HG03460 (cell line): ENCODE results near the gene PGA3.
"Not testable (repeated sequence)": the region's sequence is repeated elsewhere in the genome, so short reads cannot be mapped to it uniquely, and the experiment has no call there.

Experiments
- ATAC-seq: cut with Tn5 transposase; IDR thresholded peaks from one replicate; pipeline ENCODE4 v1.9.1; 2021; ENCODE audit not compliant: unreplicated experiment

The PGA3 gene

DNA sequence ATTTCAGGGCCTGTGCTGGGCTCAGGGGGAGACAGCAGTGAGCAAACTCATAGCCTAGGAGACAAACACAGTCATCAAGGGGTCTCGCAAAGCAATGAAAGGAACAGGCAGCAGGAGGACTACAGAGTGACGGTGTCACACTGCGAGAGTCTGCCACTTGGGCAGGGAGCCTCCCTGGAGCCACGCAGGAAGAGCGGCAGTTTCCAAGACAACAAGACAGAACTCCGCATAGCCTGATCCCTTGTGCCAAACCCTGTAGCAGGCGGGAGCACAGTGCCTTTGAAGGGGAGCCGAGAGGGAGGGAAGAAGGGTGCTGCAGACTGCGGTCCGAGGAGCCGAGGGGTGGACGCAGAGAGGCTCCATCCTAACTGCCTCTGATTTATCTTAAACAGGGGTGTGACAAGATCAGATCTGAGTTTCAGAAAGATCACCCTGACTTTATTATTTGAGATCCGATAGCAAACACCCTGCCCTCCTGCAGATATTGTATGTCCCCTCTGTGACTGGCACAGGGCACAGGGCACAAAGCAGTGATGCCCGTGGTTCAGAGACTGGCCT lies 1.3 kb downstream of the PGA3 start:
- ATAC-seq, result not testable (repeated sequence)

DNA sequence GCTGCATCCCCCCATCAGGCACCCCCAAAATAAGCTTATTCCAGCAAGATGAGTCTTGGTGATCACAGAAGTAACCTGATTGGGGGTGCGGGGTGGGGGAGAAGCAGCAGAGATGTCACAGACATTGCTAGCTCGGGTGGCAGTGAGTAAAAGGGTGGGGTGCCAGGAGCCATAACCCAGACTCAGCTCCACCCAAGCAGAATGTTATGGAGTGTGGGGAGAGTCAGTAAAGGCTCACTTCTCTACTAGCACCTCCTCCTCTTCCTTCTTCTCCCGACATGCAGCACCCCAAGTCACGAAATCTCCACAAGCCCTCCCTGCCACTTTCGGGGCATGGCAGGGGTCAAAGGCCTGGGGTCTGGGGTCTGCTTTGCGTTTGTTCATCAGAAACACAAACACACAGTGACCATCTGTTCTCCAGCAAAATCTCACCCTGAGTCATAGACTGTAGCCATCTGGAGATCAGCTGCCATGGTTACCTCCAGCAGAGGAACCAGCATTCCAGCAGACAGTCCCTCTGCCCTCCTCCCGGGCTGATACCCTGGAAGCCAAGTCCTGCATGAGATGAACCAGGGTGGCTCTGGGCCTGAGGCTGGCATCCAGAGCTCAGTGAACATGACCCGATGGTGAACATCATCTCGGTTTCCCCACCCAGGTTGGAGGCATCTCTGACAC lies 4.5 kb downstream of the PGA3 start:
- ATAC-seq, result not testable (repeated sequence)

DNA sequence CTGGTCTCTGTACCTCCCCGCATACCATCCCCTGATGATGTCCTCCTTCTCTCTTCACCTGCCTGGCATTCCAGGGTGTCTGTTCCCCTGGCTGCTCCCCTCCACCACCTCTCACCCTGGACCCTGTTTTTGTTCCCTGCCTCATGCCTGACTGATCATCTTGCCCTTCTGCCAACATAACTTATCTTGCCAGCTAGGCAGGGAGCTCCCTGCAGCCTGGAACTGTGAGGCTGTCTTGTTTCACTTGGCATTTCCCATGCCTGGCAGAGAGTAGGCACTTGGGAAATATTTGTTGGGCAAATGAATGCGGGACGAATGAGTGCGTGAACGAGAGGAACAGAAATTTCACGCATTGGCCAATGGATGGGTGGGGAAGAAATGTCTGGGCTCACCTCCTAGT lies 7.3 kb downstream of the PGA3 start:
- not testable (repeated sequence) for ATAC-seq

DNA sequence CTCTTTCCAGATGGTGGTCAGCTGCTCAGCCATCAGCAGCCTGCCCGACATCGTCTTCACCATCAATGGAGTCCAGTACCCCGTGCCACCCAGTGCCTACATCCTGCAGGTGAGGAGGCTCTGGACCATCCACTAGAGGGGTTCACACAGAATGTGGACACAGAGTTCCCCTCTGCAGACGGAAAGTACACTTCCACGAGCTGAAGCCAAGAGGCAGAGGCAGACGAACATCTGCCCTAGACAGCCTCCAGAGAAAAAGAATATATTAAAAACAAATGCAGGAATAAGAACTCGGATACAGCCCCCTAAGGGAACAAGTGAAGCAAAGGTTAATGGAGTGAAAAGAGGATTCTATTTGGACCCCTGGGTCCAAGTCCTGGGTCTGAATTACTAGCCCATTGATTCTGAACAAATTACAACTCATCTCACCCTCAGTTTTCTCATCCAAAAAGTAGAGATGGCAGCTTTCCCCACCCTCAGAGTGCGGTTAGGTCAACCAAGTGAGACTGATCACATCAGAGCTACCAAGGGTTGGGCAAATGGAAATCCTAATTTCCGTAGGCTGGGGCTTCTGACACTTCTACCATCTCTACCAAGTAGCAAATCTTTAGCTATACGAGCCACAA lies 8.1 kb downstream of the PGA3 start:
- not testable (repeated sequence) for ATAC-seq

DNA sequence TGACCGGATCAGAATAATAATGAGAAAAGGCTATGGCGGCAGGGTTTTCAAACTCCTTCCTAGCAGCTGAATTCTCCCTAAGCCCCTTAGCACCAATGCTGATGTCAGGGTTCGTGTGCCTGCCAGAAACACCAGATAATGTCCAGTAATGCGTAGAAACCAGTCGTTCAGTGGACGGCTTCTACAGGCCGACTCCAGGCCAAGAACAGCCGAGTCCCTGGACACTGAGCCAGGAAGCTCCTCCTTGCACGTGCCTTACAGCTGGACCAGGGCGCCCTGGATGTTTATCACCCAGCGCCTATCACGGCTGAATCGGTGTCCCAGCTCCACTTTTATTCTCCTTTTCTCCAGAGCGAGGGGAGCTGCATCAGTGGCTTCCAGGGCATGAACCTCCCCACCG lies 8.9 kb downstream of the PGA3 start:
- ATAC-seq, result not testable (repeated sequence)

DNA sequence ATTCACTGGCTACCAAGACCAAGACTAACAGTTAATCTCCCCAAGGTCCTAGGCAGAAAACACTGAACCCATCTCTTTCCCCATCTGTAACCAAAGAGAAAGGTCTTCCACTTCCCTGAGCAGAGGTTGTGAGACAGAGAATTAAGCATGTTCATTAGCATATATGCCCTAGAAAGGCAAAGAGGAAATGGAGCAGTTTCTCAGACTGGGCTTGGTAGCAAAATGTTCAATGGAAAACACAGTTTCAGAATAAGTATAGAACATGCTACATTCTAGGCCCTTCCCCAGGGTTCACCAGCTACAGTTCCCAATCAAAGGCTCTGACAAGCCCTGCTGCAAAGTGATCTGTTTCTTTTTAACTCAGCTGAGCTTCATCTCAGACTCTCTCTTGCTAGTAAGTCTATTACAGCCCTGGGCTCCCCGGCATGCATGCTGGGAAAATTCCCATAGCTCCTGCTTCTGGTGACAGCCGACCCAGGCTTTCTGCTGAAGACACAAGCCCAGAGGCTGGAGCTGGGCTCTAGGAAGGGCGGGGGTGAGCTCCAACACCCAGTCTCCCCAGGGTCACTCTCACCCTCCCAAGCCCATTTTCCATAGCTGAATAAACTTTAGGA lies 10.5 kb downstream of the PGA3 start:
- not testable (repeated sequence) for ATAC-seq

DNA sequence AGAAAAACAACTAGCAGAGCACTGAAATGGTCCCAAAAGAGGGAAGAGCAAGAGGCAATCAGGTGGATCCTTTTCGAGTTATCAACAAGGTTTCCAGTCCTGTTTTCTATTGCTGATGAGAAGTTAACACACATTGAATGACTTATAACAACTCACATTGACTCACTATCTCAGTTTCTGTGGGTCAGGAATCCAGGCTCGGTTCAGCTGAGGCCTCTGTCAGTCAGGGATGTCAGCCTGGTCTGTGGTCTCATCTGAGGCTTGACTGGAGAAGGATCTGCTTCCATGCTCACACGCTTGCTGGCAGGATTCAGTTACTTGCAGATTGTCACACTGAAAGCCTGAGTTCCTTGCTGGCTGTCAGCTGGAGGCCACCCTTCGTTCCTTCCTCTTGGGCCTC lies 15.0 kb downstream of the PGA3 start:
- not testable (repeated sequence) for ATAC-seq

DNA sequence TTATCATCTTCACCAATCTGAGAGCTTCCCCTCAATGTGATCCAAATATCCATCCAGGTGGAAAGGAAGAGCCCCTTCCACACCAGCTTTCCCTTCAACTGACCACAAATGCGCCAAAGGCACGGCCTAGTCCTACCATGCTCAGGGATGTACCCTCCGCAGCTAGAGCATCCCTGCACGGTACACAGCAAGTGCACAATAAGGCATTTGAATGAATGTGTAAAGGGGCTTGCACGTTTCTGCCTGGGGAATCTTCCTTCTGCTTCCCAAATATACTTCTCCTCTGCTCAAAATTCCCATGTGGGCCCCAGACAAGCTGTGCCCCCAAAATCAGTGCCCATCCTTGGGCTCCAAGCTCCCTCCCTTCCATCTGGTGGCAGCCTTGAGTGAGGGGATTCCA lies 15.7 kb downstream of the PGA3 start:
- not testable (repeated sequence) for ATAC-seq

DNA sequence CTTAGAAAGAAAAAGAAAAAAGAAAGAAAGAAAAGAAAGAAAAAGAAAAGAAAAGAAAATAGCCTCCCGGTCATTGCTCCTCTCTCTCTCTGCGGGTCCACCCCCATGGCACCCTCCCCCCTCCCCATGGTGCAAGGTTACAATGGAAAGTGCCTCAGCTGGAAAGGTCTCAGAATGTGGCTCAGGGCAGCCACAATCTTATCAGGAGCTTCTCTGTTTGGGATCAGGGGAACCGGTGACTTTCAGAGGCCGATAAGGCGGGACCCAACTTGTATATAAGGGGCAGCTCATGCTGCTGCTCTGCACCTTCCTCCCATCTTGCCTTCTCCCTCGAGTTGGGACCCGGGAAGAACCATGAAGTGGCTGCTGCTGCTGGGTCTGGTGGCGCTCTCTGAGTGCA lies 18.7 kb downstream of the PGA3 start, which contains the start of gene PGA4:
Gene PGA4, plus strand, starts transcription at position 301 of the 400 bp plus-strand sequence. Its CDS starts 54 bp downstream, at position 355.
- ATAC-seq, result not testable (repeated sequence)

DNA sequence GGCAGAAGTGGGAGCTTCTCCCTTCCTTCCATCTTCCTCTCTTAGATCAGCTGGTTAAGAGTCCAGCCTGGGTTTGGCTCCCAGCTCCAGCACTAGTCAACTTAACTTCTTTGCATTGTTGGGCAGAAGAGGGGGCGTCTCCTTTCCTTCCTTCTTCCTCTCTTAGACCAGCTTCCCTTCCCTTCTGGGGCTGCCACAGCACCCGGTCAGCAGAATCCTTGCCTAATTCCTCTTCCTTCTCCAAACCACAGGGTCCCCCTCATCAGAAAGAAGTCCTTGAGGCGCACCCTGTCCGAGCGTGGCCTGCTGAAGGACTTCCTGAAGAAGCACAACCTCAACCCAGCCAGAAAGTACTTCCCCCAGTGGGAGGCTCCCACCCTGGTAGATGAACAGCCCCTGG lies 19.4 kb downstream of the PGA3 start:
- not testable (repeated sequence) for ATAC-seq

DNA sequence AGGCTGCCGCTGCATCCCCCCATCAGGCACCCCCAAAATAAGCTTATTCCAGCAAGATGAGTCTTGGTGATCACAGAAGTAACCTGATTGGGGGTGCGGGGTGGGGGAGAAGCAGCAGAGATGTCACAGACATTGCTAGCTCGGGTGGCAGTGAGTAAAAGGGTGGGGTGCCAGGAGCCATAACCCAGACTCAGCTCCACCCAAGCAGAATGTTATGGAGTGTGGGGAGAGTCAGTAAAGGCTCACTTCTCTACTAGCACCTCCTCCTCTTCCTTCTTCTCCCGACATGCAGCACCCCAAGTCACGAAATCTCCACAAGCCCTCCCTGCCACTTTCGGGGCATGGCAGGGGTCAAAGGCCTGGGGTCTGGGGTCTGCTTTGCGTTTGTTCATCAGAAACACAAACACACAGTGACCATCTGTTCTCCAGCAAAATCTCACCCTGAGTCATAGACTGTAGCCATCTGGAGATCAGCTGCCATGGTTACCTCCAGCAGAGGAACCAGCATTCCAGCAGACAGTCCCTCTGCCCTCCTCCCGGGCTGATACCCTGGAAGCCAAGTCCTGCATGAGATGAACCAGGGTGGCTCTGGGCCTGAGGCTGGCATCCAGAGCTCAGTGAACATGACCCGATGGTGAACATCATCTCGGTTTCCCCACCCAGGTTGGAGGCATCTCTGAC lies 23.3 kb downstream of the PGA3 start:
- not testable (repeated sequence) for ATAC-seq

DNA sequence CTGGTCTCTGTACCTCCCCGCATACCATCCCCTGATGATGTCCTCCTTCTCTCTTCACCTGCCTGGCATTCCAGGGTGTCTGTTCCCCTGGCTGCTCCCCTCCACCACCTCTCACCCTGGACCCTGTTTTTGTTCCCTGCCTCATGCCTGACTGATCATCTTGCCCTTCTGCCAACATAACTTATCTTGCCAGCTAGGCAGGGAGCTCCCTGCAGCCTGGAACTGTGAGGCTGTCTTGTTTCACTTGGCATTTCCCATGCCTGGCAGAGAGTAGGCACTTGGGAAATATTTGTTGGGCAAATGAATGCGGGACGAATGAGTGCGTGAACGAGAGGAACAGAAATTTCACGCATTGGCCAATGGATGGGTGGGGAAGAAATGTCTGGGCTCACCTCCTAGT lies 26.1 kb downstream of the PGA3 start:
- ATAC-seq, result not testable (repeated sequence)

DNA sequence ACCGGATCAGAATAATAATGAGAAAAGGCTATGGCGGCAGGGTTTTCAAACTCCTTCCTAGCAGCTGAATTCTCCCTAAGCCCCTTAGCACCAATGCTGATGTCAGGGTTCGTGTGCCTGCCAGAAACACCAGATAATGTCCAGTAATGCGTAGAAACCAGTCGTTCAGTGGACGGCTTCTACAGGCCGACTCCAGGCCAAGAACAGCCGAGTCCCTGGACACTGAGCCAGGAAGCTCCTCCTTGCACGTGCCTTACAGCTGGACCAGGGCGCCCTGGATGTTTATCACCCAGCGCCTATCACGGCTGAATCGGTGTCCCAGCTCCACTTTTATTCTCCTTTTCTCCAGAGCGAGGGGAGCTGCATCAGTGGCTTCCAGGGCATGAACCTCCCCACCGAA lies 27.7 kb downstream of the PGA3 start:
- not testable (repeated sequence) for ATAC-seq

DNA sequence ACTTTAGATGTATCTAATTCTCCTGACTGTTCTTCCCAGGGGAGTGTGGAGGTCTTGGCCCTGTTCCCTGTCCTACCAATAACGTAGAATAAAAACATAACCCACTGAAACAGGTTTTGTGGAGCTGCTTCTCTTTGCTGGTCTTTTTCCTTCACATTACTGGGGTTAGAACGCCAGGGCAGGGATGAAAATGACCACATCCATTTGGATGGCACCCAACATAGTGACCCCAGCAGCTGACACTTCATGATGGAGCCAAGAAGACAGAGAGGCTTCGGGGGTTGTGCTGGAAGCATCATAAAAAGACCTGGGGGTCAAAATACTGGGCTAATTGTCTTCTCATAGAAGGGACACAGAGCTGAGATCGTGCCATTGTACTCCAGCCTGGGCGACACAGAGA lies 28.3 kb downstream of the PGA3 start:
- ATAC-seq, result not testable (repeated sequence)

DNA sequence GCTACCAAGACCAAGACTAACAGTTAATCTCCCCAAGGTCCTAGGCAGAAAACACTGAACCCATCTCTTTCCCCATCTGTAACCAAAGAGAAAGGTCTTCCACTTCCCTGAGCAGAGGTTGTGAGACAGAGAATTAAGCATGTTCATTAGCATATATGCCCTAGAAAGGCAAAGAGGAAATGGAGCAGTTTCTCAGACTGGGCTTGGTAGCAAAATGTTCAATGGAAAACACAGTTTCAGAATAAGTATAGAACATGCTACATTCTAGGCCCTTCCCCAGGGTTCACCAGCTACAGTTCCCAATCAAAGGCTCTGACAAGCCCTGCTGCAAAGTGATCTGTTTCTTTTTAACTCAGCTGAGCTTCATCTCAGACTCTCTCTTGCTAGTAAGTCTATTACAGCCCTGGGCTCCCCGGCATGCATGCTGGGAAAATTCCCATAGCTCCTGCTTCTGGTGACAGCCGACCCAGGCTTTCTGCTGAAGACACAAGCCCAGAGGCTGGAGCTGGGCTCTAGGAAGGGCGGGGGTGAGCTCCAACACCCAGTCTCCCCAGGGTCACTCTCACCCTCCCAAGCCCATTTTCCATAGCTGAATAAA lies 29.3 kb downstream of the PGA3 start:
- ATAC-seq, result not testable (repeated sequence)

DNA sequence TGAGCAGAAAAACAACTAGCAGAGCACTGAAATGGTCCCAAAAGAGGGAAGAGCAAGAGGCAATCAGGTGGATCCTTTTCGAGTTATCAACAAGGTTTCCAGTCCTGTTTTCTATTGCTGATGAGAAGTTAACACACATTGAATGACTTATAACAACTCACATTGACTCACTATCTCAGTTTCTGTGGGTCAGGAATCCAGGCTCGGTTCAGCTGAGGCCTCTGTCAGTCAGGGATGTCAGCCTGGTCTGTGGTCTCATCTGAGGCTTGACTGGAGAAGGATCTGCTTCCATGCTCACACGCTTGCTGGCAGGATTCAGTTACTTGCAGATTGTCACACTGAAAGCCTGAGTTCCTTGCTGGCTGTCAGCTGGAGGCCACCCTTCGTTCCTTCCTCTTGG lies 33.8 kb downstream of the PGA3 start:
- not testable (repeated sequence) for ATAC-seq

DNA sequence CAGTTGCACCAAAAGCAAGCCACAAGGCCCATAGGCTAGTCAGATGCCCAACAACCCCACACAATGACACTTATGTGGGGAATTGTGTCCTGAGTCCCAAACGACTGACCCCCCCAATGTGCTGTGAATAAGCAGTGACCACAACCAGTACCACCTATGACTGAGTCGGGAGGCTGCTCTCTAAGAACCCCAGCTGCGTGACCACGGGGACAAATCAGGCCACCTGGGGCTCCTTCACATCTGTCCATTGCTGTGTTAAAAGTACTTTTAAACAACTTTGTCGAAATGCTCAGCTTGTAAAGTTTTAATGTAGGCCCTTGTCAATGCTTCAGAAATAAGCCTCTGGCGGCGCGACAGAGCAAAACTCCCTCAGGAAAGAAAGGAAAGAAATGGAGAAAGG lies 37.0 kb downstream of the PGA3 start:
- not testable (repeated sequence) for ATAC-seq

DNA sequence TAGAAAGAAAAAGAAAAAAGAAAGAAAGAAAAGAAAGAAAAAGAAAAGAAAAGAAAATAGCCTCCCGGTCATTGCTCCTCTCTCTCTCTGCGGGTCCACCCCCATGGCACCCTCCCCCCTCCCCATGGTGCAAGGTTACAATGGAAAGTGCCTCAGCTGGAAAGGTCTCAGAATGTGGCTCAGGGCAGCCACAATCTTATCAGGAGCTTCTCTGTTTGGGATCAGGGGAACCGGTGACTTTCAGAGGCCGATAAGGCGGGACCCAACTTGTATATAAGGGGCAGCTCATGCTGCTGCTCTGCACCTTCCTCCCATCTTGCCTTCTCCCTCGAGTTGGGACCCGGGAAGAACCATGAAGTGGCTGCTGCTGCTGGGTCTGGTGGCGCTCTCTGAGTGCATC lies 37.6 kb downstream of the PGA3 start, which contains the start of gene PGA5:
Gene PGA5, plus strand, starts transcription at position 301 of the 400 bp plus-strand sequence. Its CDS starts 52 bp downstream, at position 353.
- not testable (repeated sequence) for ATAC-seq

DNA sequence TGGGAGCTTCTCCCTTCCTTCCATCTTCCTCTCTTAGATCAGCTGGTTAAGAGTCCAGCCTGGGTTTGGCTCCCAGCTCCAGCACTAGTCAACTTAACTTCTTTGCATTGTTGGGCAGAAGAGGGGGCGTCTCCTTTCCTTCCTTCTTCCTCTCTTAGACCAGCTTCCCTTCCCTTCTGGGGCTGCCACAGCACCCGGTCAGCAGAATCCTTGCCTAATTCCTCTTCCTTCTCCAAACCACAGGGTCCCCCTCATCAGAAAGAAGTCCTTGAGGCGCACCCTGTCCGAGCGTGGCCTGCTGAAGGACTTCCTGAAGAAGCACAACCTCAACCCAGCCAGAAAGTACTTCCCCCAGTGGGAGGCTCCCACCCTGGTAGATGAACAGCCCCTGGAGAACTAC lies 38.2 kb downstream of the PGA3 start:
- not testable (repeated sequence) for ATAC-seq

DNA sequence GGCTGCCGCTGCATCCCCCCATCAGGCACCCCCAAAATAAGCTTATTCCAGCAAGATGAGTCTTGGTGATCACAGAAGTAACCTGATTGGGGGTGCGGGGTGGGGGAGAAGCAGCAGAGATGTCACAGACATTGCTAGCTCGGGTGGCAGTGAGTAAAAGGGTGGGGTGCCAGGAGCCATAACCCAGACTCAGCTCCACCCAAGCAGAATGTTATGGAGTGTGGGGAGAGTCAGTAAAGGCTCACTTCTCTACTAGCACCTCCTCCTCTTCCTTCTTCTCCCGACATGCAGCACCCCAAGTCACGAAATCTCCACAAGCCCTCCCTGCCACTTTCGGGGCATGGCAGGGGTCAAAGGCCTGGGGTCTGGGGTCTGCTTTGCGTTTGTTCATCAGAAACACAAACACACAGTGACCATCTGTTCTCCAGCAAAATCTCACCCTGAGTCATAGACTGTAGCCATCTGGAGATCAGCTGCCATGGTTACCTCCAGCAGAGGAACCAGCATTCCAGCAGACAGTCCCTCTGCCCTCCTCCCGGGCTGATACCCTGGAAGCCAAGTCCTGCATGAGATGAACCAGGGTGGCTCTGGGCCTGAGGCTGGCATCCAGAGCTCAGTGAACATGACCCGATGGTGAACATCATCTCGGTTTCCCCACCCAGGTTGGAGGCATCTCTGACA lies 42.1 kb downstream of the PGA3 start:
- not testable (repeated sequence) for ATAC-seq
